Neural cell (in vitro differentiated cells): ENCODE measurements around the gene METTL8. TPM values are rescaled to one million over a fixed set of nuclear protein-coding genes. Genes with fewer than 3 reads are reported as not detected.

Experiments
- H2AFZ ChIP-seq: fragments of 200-600, 300-800 bp; sonication (generic), shearing (Covaris generic); 2 replicates; pipeline ENCODE4 v1.6.0; 2014; ENCODE audit warnings: low read depth, mild to moderate bottlenecking, antibody characterized with exemption, low read length, moderate library complexity
- H3F3A ChIP-seq: fragments of 200-600 bp; shearing (Covaris generic); 2 replicates; pipeline ENCODE4 v1.6.1; 2016; ENCODE audit warnings: mild to moderate bottlenecking, moderate library complexity, mixed read lengths, antibody characterized with exemption, low read length; ENCODE audit not compliant: insufficient read depth, poor library complexity, severe bottlenecking
- H3K27ac ChIP-seq: fragments of 200-600, 300-800 bp; sonication (generic), shearing (Covaris generic); 2 replicates; pipeline ENCODE4 v1.5.1; 2014; ENCODE audit warnings: mild to moderate bottlenecking, low read length, moderate library complexity
- H3K27me3 ChIP-seq: fragments of 300-800, 200-600 bp; sonication (generic), shearing (Covaris generic); 2 replicates; pipeline ENCODE4 v1.6.0; 2014; ENCODE audit warnings: mild to moderate bottlenecking, low read depth, low read length, moderate library complexity; ENCODE audit not compliant: insufficient read depth
- H3K36me3 ChIP-seq: fragments of 300-800, 200-600 bp; sonication (generic), shearing (Covaris generic); 2 replicates; pipeline ENCODE4 v1.5.1; 2014; ENCODE audit warnings: mild to moderate bottlenecking, antibody characterized with exemption, low read length, moderate library complexity; ENCODE audit not compliant: insufficient read depth
- H3K4me2 ChIP-seq: fragments of 300-800, 200-600 bp; sonication (generic), shearing (Covaris generic); 2 replicates; pipeline ENCODE4 v1.6.0; 2014; ENCODE audit warnings: mild to moderate bottlenecking, low read length
- H3K4me3 ChIP-seq: fragments of 300-800, 200-600 bp; sonication (generic), shearing (Covaris generic); 2 replicates; pipeline ENCODE4 v1.5.1; 2014; ENCODE audit warnings: mild to moderate bottlenecking, low read length, moderate library complexity
- H3K79me2 ChIP-seq: fragments of 200-600 bp; shearing (Covaris generic); replicated peaks from 2 replicates; pipeline ENCODE4 v1.6.0; 2014; ENCODE audit warnings: mild to moderate bottlenecking, low read length, moderate library complexity; ENCODE audit not compliant: insufficient read depth
- H3K9ac ChIP-seq: fragments of 300-800, 200-600 bp; sonication (generic), shearing (Covaris generic); 2 replicates; pipeline ENCODE4 v1.6.1; 2016; ENCODE audit warnings: mild to moderate bottlenecking, low read length, mixed read lengths
- H3K9me2 ChIP-seq: fragments of 200-600 bp; shearing (Covaris generic); 2 replicates; pipeline ENCODE4 v1.6.1; 2016; ENCODE audit warnings: mild to moderate bottlenecking, low read length, mixed read lengths; ENCODE audit not compliant: insufficient read depth
- H3K9me3 ChIP-seq: fragments of 200-600, 300-800 bp; sonication (generic), shearing (Covaris generic); 2 replicates; pipeline ENCODE4 v1.6.1; 2016; ENCODE audit warnings: mild to moderate bottlenecking, mixed run types, low read length, moderate library complexity, mixed read lengths
- H4K20me1 ChIP-seq: fragments of 200-600 bp; shearing (Covaris generic); 2 replicates; pipeline ENCODE4 v1.6.1; 2016; ENCODE audit warnings: mild to moderate bottlenecking, mixed run types; ENCODE audit not compliant: insufficient read depth
- EP300 ChIP-seq: fragments of 450-650 bp; conservative IDR thresholded peaks from 2 replicates; pipeline ENCODE4 v1.6.1; 2014; ENCODE audit warnings: antibody characterized with exemption, mild to moderate bottlenecking, moderate library complexity; ENCODE audit not compliant: poor library complexity, severe bottlenecking
- EZH2 ChIP-seq: fragments of 200-600, 300-800 bp; shearing (Covaris generic), sonication (generic); IDR thresholded peaks from 2 replicates; pipeline ENCODE4 v1.6.1; 2014; ENCODE audit warnings: antibody characterized with exemption, low read length, borderline replicate concordance, mild to moderate bottlenecking; ENCODE audit not compliant: insufficient read depth, poor library complexity, severe bottlenecking
- MXI1 ChIP-seq: fragments of 450-650 bp; conservative IDR thresholded peaks from 2 replicates; pipeline ENCODE4 v1.6.1; 2014; ENCODE audit warnings: antibody characterized with exemption, mild to moderate bottlenecking; ENCODE audit not compliant: poor library complexity, severe bottlenecking
- POLR2AphosphoS5 ChIP-seq: IDR thresholded peaks from 2 replicates; pipeline ENCODE4 v1.6.1; 2012
- RAD21 ChIP-seq: fragments of 450-650 bp; conservative IDR thresholded peaks from 2 replicates; pipeline ENCODE4 v1.6.1; 2014; ENCODE audit warnings: antibody characterized with exemption, mild to moderate bottlenecking, moderate library complexity
- REST ChIP-seq: IDR thresholded peaks from 2 replicates; pipeline ENCODE4 v1.6.1; 2012; ENCODE audit warnings: borderline replicate concordance
- SMC3 ChIP-seq: fragments of 450-650 bp; conservative IDR thresholded peaks from 2 replicates; pipeline ENCODE4 v1.6.1; 2014; ENCODE audit warnings: antibody characterized with exemption, mild to moderate bottlenecking, moderate library complexity; ENCODE audit not compliant: poor library complexity
- TAF1 ChIP-seq: IDR thresholded peaks from 2 replicates; pipeline ENCODE4 v1.6.1; 2012; ENCODE audit warnings: low read depth
- polyA plus RNA-seq: library from polyadenylated mRNA; depleted of rRNA; stranded (reverse); fragments of >200 nt; gene quantifications from 2 replicates; pipeline ENCODE4 v1.2.3, GENCODE V29; 2014
- TF ChIP-seq, protein P1 (sequence below): fragments of 450-650 bp; IDR thresholded peaks from 2 replicates; pipeline ENCODE4 v1.5.1; 2014; ENCODE audit warnings: antibody characterized with exemption, mild to moderate bottlenecking, moderate library complexity; ENCODE audit not compliant: poor library complexity, severe bottlenecking

METTL8 gene
- polyA plus RNA-seq, 1 donor from 2014 or later = 13.7 TPM

- no peaks in the 10 kb centered on the region for H4K20me1 ChIP-seq
- no peaks in the 10 kb centered on the region for H3K79me2 ChIP-seq
- no peak overlapping the region for H2AFZ ChIP-seq
- no peaks in the 10 kb centered on the region for H3K9me3 ChIP-seq
- no peaks in the 10 kb centered on the region for H3K36me3 ChIP-seq
- no peaks in the 10 kb centered on the region for H3K27me3 ChIP-seq
- H3K27ac ChIP-seq = no peak overlapping the region
- TF ChIP-seq EZH2 (no peak), POLR2AphosphoS5 (no peak), EP300 (no peak), MXI1 (no peak), REST (no peak), RAD21 (no peak), TAF1 (no peak), SMC3 (no peak)
- TF ChIP-seq, protein P1, sequence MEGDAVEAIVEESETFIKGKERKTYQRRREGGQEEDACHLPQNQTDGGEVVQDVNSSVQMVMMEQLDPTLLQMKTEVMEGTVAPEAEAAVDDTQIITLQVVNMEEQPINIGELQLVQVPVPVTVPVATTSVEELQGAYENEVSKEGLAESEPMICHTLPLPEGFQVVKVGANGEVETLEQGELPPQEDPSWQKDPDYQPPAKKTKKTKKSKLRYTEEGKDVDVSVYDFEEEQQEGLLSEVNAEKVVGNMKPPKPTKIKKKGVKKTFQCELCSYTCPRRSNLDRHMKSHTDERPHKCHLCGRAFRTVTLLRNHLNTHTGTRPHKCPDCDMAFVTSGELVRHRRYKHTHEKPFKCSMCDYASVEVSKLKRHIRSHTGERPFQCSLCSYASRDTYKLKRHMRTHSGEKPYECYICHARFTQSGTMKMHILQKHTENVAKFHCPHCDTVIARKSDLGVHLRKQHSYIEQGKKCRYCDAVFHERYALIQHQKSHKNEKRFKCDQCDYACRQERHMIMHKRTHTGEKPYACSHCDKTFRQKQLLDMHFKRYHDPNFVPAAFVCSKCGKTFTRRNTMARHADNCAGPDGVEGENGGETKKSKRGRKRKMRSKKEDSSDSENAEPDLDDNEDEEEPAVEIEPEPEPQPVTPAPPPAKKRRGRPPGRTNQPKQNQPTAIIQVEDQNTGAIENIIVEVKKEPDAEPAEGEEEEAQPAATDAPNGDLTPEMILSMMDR = no peak
- H3F3A ChIP-seq = no peaks in the 10 kb centered on the region
- no peak overlapping the region for H3K4me3 ChIP-seq
- no peak overlapping the region for H3K9ac ChIP-seq
- H3K9me2 ChIP-seq = no peaks in the 10 kb centered on the region
- no peak overlapping the region for H3K4me2 ChIP-seq
These were observed 45.5 kb upstream of the METTL8 start for GRCh38 chr2:171479154-171479814.

GRCh38 chr2:171478345-171478744, 44.6 kb upstream of the METTL8 start:
- H2AFZ ChIP-seq = no peak overlapping the region
- H3K27ac ChIP-seq = no peak overlapping the region
- H3K4me2 ChIP-seq = no peak overlapping the region
- no peaks in the 10 kb centered on the region for H3F3A ChIP-seq
- no peak overlapping the region for H3K4me3 ChIP-seq
- no peaks in the 10 kb centered on the region for H3K36me3 ChIP-seq
- no peaks in the 10 kb centered on the region for H4K20me1 ChIP-seq
- H3K9me3 ChIP-seq = no peaks in the 10 kb centered on the region
- H3K27me3 ChIP-seq = no peaks in the 10 kb centered on the region
- H3K9me2 ChIP-seq = no peaks in the 10 kb centered on the region
- TF ChIP-seq MXI1 (no peak), SMC3 (no peak), REST (no peak), RAD21 (no peak), EZH2 (no peak)
- TF ChIP-seq, protein P1 = no peak
- H3K9ac ChIP-seq = no peak overlapping the region
- no peaks in the 10 kb centered on the region for H3K79me2 ChIP-seq
